Endothelial cell of umbilical vein (primary cell): ENCODE results near the gene BACH2. TPM values are rescaled to one million over a fixed set of nuclear protein-coding genes. Genes with fewer than 3 reads are reported as not detected.

Experiments used
- BruUV-seq: library from RNA; stranded (reverse); fragments of 400-500 nt; replicated peaks from 2 replicates; lab custom pipeline; 2021; lab: Mats Ljungman, UMichigan
- CTCF ChIA-PET: fragments of 300-600, 350-600 bp; sonication (Branson Sonifier 250); formaldehyde crosslinking; loops from one replicate; lab custom pipeline; 2021; ENCODE audit warnings: antibody characterized with exemption, inconsistent platforms; lab: Charles Lee
- POLR2A ChIA-PET: fragments of 300-600, 350-600 bp; sonication (Branson Sonifier 250); formaldehyde crosslinking; loops from one replicate; lab custom pipeline; 2021; ENCODE audit warnings: antibody characterized with exemption, inconsistent platforms; lab: Charles Lee
- DNase-seq: peaks from one replicate; pipeline ENCODE4 v3.0.0-alpha.2; 2011; ENCODE audit warnings: low read depth, low spot score
- FAIRE-seq: peaks from 2 replicates; lab custom pipeline; 2011; peaks lifted over from hg19 to GRCh38; lab: Jason Lieb, UNC
- H2AFZ ChIP-seq: 2 replicates; pipeline ENCODE4 v1.6.0; 2012; ENCODE audit warnings: low read depth, low read length, control low read depth, inconsistent platforms
- H3K27ac ChIP-seq: 2 replicates; pipeline ENCODE4 v1.5.1; 2011; ENCODE audit warnings: low read depth, mild to moderate bottlenecking, control low read depth, low read length, moderate library complexity; ENCODE audit not compliant: insufficient read depth
- H3K27me3 ChIP-seq, 2 experiments: 2 replicates each; pipeline versions ENCODE4 v1.6.0 to v1.6.1; 2011; ENCODE audit warnings: low read length in 2 of 2, mixed read lengths in 1 of 2; ENCODE audit not compliant: control insufficient read depth in 2 of 2, insufficient read depth in 2 of 2
- H3K36me3 ChIP-seq, 2 experiments: 2 replicates in 1 of 2; 3 replicates in 1 of 2; pipeline ENCODE4 v1.5.1; 2011; ENCODE audit warnings: low read length in 2 of 2, mild to moderate bottlenecking in 1 of 2, moderate library complexity in 1 of 2; ENCODE audit not compliant: control insufficient read depth in 2 of 2, insufficient read depth in 2 of 2; ENCODE audit errors: extremely low read depth in 1 of 2
- H3K4me1 ChIP-seq: 3 replicates; pipeline ENCODE4 v1.5.1; 2011; ENCODE audit warnings: mild to moderate bottlenecking, low read length; ENCODE audit not compliant: control insufficient read depth, insufficient read depth; ENCODE audit errors: extremely low read depth
- H3K4me2 ChIP-seq: 2 replicates; pipeline ENCODE4 v1.6.1; 2011; ENCODE audit warnings: low read length, control low read depth, mixed read lengths; ENCODE audit not compliant: insufficient read depth
- H3K4me3 ChIP-seq, 3 experiments: fragments of 200-600 bp in 1 of 3; sonication (generic), shearing (Covaris generic) in 1 of 3; replicated peaks in 1 of 3; 2 replicates each; pipeline ENCODE4 v1.5.1; 2011 to 2016; ENCODE audit warnings: control low read depth in 3 of 3, low read length in 3 of 3, mild to moderate bottlenecking in 2 of 3, inconsistent platforms in 1 of 3, low read depth in 1 of 3, moderate library complexity in 1 of 3; ENCODE audit not compliant: insufficient read depth in 1 of 3
- H3K79me2 ChIP-seq: 2 replicates; pipeline ENCODE4 v1.6.0; 2012; ENCODE audit warnings: low read length, inconsistent platforms; ENCODE audit not compliant: control insufficient read depth, insufficient read depth
- H3K9ac ChIP-seq: replicated peaks from 2 replicates; pipeline ENCODE3; 2011; ENCODE audit warnings: low read length, control low read depth; ENCODE audit not compliant: insufficient read depth; ENCODE audit errors: extremely low read depth
- H3K9me1 ChIP-seq: replicated peaks from 3 replicates; pipeline ENCODE4 v1.6.0; 2011; ENCODE audit warnings: mild to moderate bottlenecking, low read length; ENCODE audit not compliant: control insufficient read depth, insufficient read depth; ENCODE audit errors: extremely low read depth
- H3K9me3 ChIP-seq: replicated peaks from 2 replicates; pipeline ENCODE4 v1.5.1; 2012; ENCODE audit warnings: low read length, inconsistent platforms; ENCODE audit not compliant: control insufficient read depth, insufficient read depth
- H4K20me1 ChIP-seq: replicated peaks from 2 replicates; pipeline ENCODE3; 2011; ENCODE audit warnings: mild to moderate bottlenecking, low read length; ENCODE audit not compliant: control insufficient read depth, insufficient read depth; ENCODE audit errors: extremely low read depth
- EZH2 ChIP-seq: IDR thresholded peaks from 2 replicates; pipeline ENCODE4 v1.6.1; 2012; ENCODE audit warnings: borderline replicate concordance, low read depth, mild to moderate bottlenecking, moderate library complexity, low read length, inconsistent platforms; ENCODE audit not compliant: severe bottlenecking
- FOS ChIP-seq: IDR thresholded peaks from 2 replicates; pipeline ENCODE4 v1.6.1; 2011; ENCODE audit warnings: mild to moderate bottlenecking, low read length, moderate library complexity, borderline replicate concordance; ENCODE audit not compliant: insufficient read depth
- JUN ChIP-seq: IDR thresholded peaks from 2 replicates; pipeline ENCODE4 v1.6.1; 2011; ENCODE audit warnings: borderline replicate concordance, low read depth; ENCODE audit not compliant: insufficient read length, insufficient read depth
- dilution Hi-C: fragments of 300-500 bp; cut with MboI; formaldehyde crosslinking; loops from one replicate; pipeline ENCODE4 v1.15.0; 2019; ENCODE audit warnings: low sequenced_read_pairs; ENCODE audit not compliant: extremely low pct_ligation_motif_present
- intact Hi-C: fragments of 100-400 bp; cut with micrococcal nuclease; formaldehyde crosslinking; loops from one replicate; pipeline ENCODE4 v1.10.0; 2022
- polyA plus RNA-seq, 4 experiments: library from polyadenylated mRNA; depleted of rRNA in 3 of 4; stranded (reverse) in 3 of 4; unstranded in 1 of 4; fragments of >200 nt; gene quantifications; 2 replicates each; pipeline versions ENCODE4 v1.2.1 to v1.2.3, GENCODE V29; 2011 to 2012; ENCODE audit warnings: missing spikeins in 1 of 4
- total RNA-seq: library from RNA; stranded (reverse); gene quantifications from 2 replicates; pipeline ENCODE4 v1.2.3, GENCODE V29; 2021

The BACH2 gene
- total and polyA plus RNA-seq, 2 donors (not counting 3 experiments of a cell fraction or from before 2014, with no cell fraction given): 1.7 to 5.6 TPM

GRCh38 chr6:90044182-90044832 lies 252.3 kb downstream of the BACH2 start:
- H3K9me1 ChIP-seq: no peaks in the 10 kb centered on the region
- no peaks in the 10 kb centered on the region for H3K79me2 ChIP-seq
- BruUV-seq: no TSS peak
- FAIRE-seq (peak; percentile 67), DNase-seq (peak; percentile 11)
- TF ChIP-seq JUN: no peak
- TF ChIP-seq FOS: peak; percentile 39
- no peaks in the 10 kb centered on the region for H4K20me1 ChIP-seq
- H2AFZ ChIP-seq: no peak overlapping the region
- H3K4me1 ChIP-seq: peaks cover 16% of the 10 kb centered on the region
- intact Hi-C loops: loop anchor here (2.0 kb wide), 1 partner anchor 36 kb away; no protein-coding TSS in a partner anchor
- H3K4me2 ChIP-seq: no peak overlapping the region
- CTCF ChIA-PET: interaction anchor here (1.0 to 1.4 kb wide), 2 partner anchors 101 to 240 kb away, joined by 3 read pairs; no protein-coding TSS in a partner anchor
- H3K27ac ChIP-seq: peak overlapping the region; percentile 62
- dilution Hi-C loops: no loop called here
- H3K36me3 ChIP-seq: no peaks in the 10 kb centered on the region
- no peak overlapping the region for H3K4me3 ChIP-seq
- no peak overlapping the region for H3K9ac ChIP-seq
- no peaks in the 10 kb centered on the region for H3K9me3 ChIP-seq
- POLR2A ChIA-PET: no interaction called here
- no peaks in the 10 kb centered on the region for H3K27me3 ChIP-seq

DNA sequence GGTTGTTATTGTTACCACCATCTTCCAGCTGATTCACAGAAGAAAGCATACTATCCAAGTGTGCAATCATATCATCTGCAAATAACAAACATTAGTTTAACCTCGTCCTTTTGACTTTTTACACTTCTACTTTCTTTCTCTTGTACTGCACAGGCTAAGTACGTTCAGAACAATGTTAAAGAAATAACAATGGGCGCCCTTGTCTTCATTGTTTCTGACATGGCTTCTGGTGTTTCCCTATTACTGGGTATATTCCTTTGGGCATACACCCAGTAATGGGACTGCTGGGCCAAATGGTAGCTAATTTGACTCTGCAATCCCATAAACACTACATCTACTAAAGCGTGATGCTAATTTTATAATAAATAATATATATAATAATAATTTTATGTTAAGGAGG lies 255.7 kb downstream of the BACH2 start:
- no peak for TF ChIP-seq EZH2
- peaks cover 16% of the 10 kb centered on the region for H3K4me1 ChIP-seq
- no peak overlapping the region for H3K9ac ChIP-seq
- H4K20me1 ChIP-seq: no peaks in the 10 kb centered on the region
- DNase-seq (no peak), FAIRE-seq (no peak)
- no peaks in the 10 kb centered on the region for H3K27me3 ChIP-seq
- no peak overlapping the region for H3K4me3 ChIP-seq
- ChIA-PET CTCF (no interaction called here), POLR2A (no interaction called here)
- no peaks in the 10 kb centered on the region for H3K9me3 ChIP-seq
- H3K79me2 ChIP-seq: no peaks in the 10 kb centered on the region
- no peak overlapping the region for H2AFZ ChIP-seq
- no TSS peak for BruUV-seq
- H3K9me1 ChIP-seq: no peaks in the 10 kb centered on the region
- no peak overlapping the region for H3K4me2 ChIP-seq
- dilution Hi-C loops: no loop called here
- no peaks in the 10 kb centered on the region for H3K36me3 ChIP-seq
- no peak overlapping the region for H3K27ac ChIP-seq
- intact Hi-C loops: no loop called here
